Neuronal stem cell (in vitro differentiated cells): ENCODE measurements around the gene UCK2.
A peak's percentile ranks its signal among the peaks of the same experiment; 100 is the strongest.

Experiments
- DNase-seq: peaks from one replicate; pipeline ENCODE4 v3.0.0-alpha.2; 2013; ENCODE audit warnings: low spot score
- H2AFZ ChIP-seq: one replicate; pipeline ENCODE4 v1.6.1; 2013; ENCODE audit warnings: mild to moderate bottlenecking, low read length, inconsistent platforms
- H2AK5ac ChIP-seq: 2 replicates; pipeline ENCODE4 v1.6.1; 2013; ENCODE audit warnings: low read depth, mild to moderate bottlenecking, inconsistent platforms, low read length, moderate library complexity, mixed read lengths
- H2BK120ac ChIP-seq: 2 replicates; pipeline ENCODE4 v1.6.1; 2013; ENCODE audit warnings: low read depth, mild to moderate bottlenecking, inconsistent platforms, low read length, moderate library complexity, mixed read lengths
- H2BK12ac ChIP-seq: one replicate; pipeline ENCODE4 v1.6.1; 2013; ENCODE audit warnings: low read length, inconsistent platforms
- H2BK15ac ChIP-seq: 2 replicates; pipeline ENCODE4 v1.6.1; 2013; ENCODE audit warnings: mild to moderate bottlenecking, low read length, inconsistent platforms, mixed read lengths
- H2BK5ac ChIP-seq: one replicate; pipeline ENCODE4 v1.6.1; 2013; ENCODE audit warnings: inconsistent platforms, mild to moderate bottlenecking, low read length, moderate library complexity
- H3K14ac ChIP-seq: one replicate; pipeline ENCODE4 v1.6.1; 2013; ENCODE audit warnings: low read length, inconsistent platforms
- H3K18ac ChIP-seq: 2 replicates; pipeline ENCODE4 v1.6.1; 2013; ENCODE audit warnings: low read length, inconsistent platforms
- H3K23ac ChIP-seq: 2 replicates; pipeline ENCODE4 v1.6.1; 2013; ENCODE audit warnings: low read depth, mild to moderate bottlenecking, mixed read lengths, low read length, inconsistent platforms; ENCODE audit not compliant: poor library complexity
- H3K27ac ChIP-seq: replicated peaks from 3 replicates; pipeline ENCODE4 v1.5.1; 2013; ENCODE audit warnings: low read length, inconsistent platforms
- H3K27me3 ChIP-seq, 3 experiments: 2 replicates each; pipeline ENCODE4 v1.6.1; 2013; ENCODE audit warnings: low read length in 3 of 3, mild to moderate bottlenecking in 2 of 3, inconsistent platforms in 1 of 3, low read depth in 1 of 3, mixed read lengths in 1 of 3, moderate library complexity in 1 of 3; ENCODE audit not compliant: control insufficient read depth in 3 of 3, insufficient read depth in 3 of 3
- H3K36me3 ChIP-seq, 2 donors: replicated peaks in 1 of 2; 2 replicates each; pipeline ENCODE4 v1.6.1; 2013; ENCODE audit warnings: low read length in 2 of 2; ENCODE audit not compliant: control insufficient read depth in 2 of 2, insufficient read depth in 2 of 2
- H3K4ac ChIP-seq: 2 replicates; pipeline ENCODE4 v1.6.1; 2013; ENCODE audit warnings: inconsistent platforms, mild to moderate bottlenecking, low read length, moderate library complexity
- H3K4me1 ChIP-seq, 2 donors: 1 replicate in 1 of 2; 2 replicates in 1 of 2; pipeline ENCODE4 v1.6.1; 2013; ENCODE audit warnings: low read length in 2 of 2, low read depth in 1 of 2; ENCODE audit not compliant: control insufficient read depth in 2 of 2, insufficient read depth in 1 of 2
- H3K4me2 ChIP-seq: one replicate; pipeline ENCODE4 v1.6.1; 2013; ENCODE audit warnings: mild to moderate bottlenecking, low read length, inconsistent platforms; ENCODE audit not compliant: insufficient read depth, poor library complexity, severe bottlenecking
- H3K4me3 ChIP-seq, 2 donors: 2 replicates each; pipeline ENCODE4 v1.5.1; 2013; ENCODE audit warnings: low read length in 2 of 2, mild to moderate bottlenecking in 2 of 2, inconsistent platforms in 1 of 2, moderate library complexity in 1 of 2
- H3K79me1 ChIP-seq: one replicate; pipeline ENCODE4 v1.6.1; 2013; ENCODE audit warnings: low read depth, mild to moderate bottlenecking, inconsistent platforms, low read length, moderate library complexity
- H3K9ac ChIP-seq: one replicate; pipeline ENCODE4 v1.6.1; 2013; ENCODE audit warnings: mild to moderate bottlenecking, low read depth, low read length, inconsistent platforms; ENCODE audit not compliant: poor library complexity
- H3K9me3 ChIP-seq, 2 donors: replicated peaks in 1 of 2; 2 replicates each; pipeline versions ENCODE3 to v1.6.1; 2013; ENCODE audit warnings: low read length in 2 of 2, mild to moderate bottlenecking in 2 of 2, inconsistent platforms in 1 of 2, low read depth in 1 of 2, mixed read lengths in 1 of 2, moderate library complexity in 1 of 2; ENCODE audit not compliant: control insufficient read depth in 2 of 2, insufficient read depth in 1 of 2
- H4K8ac ChIP-seq: one replicate; pipeline ENCODE4 v1.6.1; 2013; ENCODE audit warnings: low read depth, mild to moderate bottlenecking, inconsistent platforms, low read length, moderate library complexity
- H4K91ac ChIP-seq: one replicate; pipeline ENCODE4 v1.6.1; 2013; ENCODE audit warnings: low read length, low read depth, mild to moderate bottlenecking, inconsistent platforms; ENCODE audit not compliant: poor library complexity
- WGBS, 2 donors: extraction: QIAGEN DNeasy Blood & Tissue Kit; methylation state at CpG; one replicate each; pipeline ENCODE4 v1.1.7; 2013; ENCODE audit warnings: missing lambda C conversion rate in 2 of 2, mixed read lengths in 1 of 2; ENCODE audit not compliant: insufficient read length in 2 of 2, insufficient replicate concordance in 1 of 2; ENCODE audit errors: extremely low coverage in 2 of 2; 5-methylcytosine and 5-hydroxymethylcytosine counted together

The UCK2 gene

DNA sequence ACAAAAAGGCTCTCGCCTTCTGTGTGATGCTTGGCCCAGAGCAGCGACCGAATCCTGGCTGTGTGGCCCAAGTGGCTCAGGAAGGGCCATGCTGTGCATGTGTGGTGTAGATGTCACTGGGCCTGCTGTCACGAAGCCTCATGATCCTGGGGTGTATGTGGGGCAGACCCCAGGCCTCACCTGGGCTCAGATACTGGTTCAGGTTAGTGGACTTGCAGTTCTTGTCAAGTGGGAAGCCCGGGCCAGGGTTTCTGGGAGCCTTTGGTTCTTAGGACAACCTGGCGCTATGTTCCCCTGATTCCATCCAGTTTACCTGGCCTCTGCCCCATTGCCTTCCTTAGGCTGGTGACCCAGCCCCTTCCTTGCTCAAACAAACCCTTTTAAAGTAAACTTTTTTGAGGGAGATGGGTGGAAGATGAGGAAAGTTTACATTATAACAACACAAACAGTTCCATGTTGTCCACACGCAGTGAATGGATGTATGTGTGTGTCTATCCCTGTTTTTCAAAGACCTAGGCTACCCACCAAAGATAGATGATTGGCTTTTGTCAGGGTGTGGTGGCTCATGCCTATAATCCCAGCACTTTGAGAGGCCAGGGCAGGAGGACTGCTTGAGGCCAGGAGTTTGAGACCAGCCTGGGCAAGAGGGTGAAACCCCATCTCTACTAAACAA is 84.3 kb downstream of the UCK2 start:
- Histone ChIP-seq H2AFZ (no peak overlapping the region), H4K91ac (no peak overlapping the region), H2BK12ac (no peak overlapping the region), H3K9ac (no peak overlapping the region), H2BK120ac (no peak overlapping the region), H2BK5ac (no peak overlapping the region), H3K4ac (no peak overlapping the region), H3K27me3 (no peaks in the 10 kb centered on the region), H3K4me3 (no peak overlapping the region), H3K27ac (no peak overlapping the region), H3K23ac (no peak overlapping the region), H3K18ac (no peak overlapping the region), H2BK15ac (no peak overlapping the region), H2AK5ac (no peak overlapping the region), H3K4me2 (no peak overlapping the region), H3K4me1 (no peaks in the 10 kb centered on the region), H3K79me1 (no peaks in the 10 kb centered on the region), H3K14ac (no peak overlapping the region), H4K8ac (no peak overlapping the region), H3K36me3 (peaks cover 27 to 56% of the 10 kb centered on the region in 2 donors), H3K9me3 (peaks cover 0 to 1% of the 10 kb centered on the region in 2 donors)
- no peak for DNase-seq
- WGBS, 2 donors = no CpG with 5 or more reads among the region's 7 CpGs

DNA sequence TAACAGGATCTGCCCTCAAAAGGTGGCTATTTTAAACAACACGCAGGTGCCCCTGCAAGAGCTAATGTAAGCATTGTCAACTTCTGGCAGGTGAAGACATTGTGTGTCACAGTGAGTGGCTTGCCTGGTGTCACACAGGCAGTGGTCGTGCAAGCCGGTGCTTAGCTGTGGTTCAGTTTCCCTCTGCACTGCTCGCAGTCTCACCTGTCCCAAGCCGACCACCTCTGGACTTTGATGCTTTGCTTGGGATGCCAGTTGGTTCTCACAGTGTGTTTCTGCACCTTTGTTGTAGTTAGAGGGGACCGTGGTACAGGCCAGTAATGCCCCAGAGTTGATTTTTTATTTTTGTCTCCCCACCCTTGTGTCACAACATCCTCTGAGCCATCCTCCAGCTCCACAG is 85.2 kb downstream of the UCK2 start:
- no peaks in the 10 kb centered on the region for H3K4me1 ChIP-seq
- H4K91ac ChIP-seq = no peak overlapping the region
- no peak for DNase-seq

DNA sequence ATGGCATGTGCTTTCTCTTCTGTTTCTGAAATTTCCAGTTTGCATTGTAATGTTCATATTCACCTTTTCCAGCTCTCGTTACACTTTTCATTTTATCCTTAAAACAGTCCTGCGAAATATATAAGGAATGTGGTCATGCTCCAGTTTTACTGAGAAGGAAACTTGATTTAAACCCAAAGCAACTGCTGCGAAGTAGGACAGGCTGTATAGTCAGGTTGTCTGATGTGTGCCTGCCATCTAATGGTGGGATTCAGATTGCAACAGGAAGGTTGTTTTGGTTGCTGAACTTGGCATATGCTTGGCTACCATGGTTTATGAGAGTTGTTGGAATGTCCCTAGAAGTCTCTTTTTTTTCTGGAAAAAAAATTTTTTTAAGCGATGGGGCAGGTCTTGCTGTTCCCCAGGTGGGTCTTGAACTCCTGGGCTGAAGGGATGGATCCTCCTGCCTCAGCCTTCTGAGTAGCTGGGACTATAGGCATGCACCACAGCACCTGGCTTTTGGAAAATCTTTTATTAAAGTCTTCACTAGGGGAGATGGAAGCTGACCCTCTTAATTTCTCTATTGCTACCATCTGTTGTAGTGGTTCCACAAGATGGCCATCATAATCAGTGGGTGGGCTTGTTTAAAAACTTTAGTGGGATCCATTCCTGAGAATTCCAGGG is 86.9 kb downstream of the UCK2 start:
- Histone ChIP-seq H4K8ac (no peak overlapping the region), H2AFZ (no peak overlapping the region), H2BK12ac (no peak overlapping the region), H2BK15ac (no peak overlapping the region), H3K18ac (no peak overlapping the region), H3K27me3 (no peaks in the 10 kb centered on the region), H3K4me1 (no peaks in the 10 kb centered on the region), H2BK5ac (no peak overlapping the region), H3K14ac (no peak overlapping the region), H3K4me3 (no peak overlapping the region), H2AK5ac (no peak overlapping the region), H3K27ac (no peak overlapping the region), H3K36me3 (peaks cover 13 to 30% of the 10 kb centered on the region in 2 donors), H3K4ac (no peak overlapping the region), H3K9me3 (peaks cover 0 to 1% of the 10 kb centered on the region in 2 donors), H4K91ac (no peak overlapping the region), H3K79me1 (no peaks in the 10 kb centered on the region), H3K4me2 (no peak overlapping the region), H2BK120ac (no peak overlapping the region), H3K23ac (no peak overlapping the region), H3K9ac (no peak overlapping the region)
- DNase-seq = peak; percentile 54
- no CpG with 5 or more reads among the region's 4 CpGs for WGBS, 2 donors

More for the DNA sequence above, 85.2 kb downstream of the UCK2 start:
- Histone ChIP-seq H3K36me3 (peaks cover 21 to 47% of the 10 kb centered on the region in 2 donors), H3K27me3 (no peaks in the 10 kb centered on the region), H3K23ac (no peak overlapping the region), H2BK12ac (no peak overlapping the region), H2AFZ (no peak overlapping the region), H3K9me3 (peaks cover 0 to 1% of the 10 kb centered on the region in 2 donors), H3K27ac (no peak overlapping the region), H3K4ac (no peak overlapping the region), H4K8ac (no peak overlapping the region), H3K4me2 (no peak overlapping the region), H3K9ac (no peak overlapping the region), H3K14ac (no peak overlapping the region), H3K4me3 (no peak overlapping the region), H3K79me1 (no peaks in the 10 kb centered on the region), H3K18ac (no peak overlapping the region), H2AK5ac (no peak overlapping the region), H2BK15ac (no peak overlapping the region), H2BK5ac (no peak overlapping the region), H2BK120ac (no peak overlapping the region)
- WGBS, 2 donors = no CpG with 5 or more reads among the region's 6 CpGs

DNA sequence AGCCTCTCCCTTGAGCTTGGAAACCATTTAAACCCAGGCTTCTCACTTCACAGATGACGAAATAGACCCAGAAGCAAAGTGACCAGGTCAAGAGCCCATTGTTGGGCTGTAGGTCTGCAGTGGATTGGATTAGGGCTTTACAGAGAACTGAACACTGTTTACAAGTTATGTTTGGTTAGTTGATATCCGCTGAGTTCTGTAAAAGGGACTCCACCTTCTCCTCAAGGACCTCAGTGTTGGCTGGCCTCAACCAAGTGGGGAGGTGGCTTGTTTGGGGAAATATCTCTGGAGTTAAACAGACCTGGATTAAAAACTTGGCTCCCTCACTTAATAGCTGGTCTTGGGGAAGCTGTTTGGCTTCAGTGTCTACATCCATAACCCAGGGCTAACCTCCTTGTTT is 88.1 kb downstream of the UCK2 start:
- H2BK5ac ChIP-seq = no peak overlapping the region

More for the DNA sequence above, 88.1 kb downstream of the UCK2 start:
- Histone ChIP-seq H2AK5ac (no peak overlapping the region), H2BK120ac (no peak overlapping the region), H3K27me3 (no peaks in the 10 kb centered on the region), H3K4ac (no peak overlapping the region), H2BK12ac (no peak overlapping the region), H3K4me2 (no peak overlapping the region), H3K4me1 (no peaks in the 10 kb centered on the region), H4K91ac (no peak overlapping the region), H3K27ac (no peak overlapping the region), H4K8ac (no peak overlapping the region), H3K36me3 (peaks cover 6 to 18% of the 10 kb centered on the region in 2 donors), H2AFZ (no peak overlapping the region), H3K79me1 (no peaks in the 10 kb centered on the region), H3K4me3 (no peak overlapping the region), H3K14ac (no peak overlapping the region), H2BK15ac (no peak overlapping the region), H3K9me3 (peaks cover 0 to 1% of the 10 kb centered on the region in 2 donors), H3K9ac (no peak overlapping the region), H3K18ac (no peak overlapping the region), H3K23ac (no peak overlapping the region)
- no CpG with 5 or more reads among the region's 2 CpGs for WGBS, 2 donors
- DNase-seq = no peak
